Islet precursor cell (in vitro differentiated cells): Measurements from ENCODE around the gene ZNF69.
"Not testable (repeated sequence)": the region's sequence is repeated elsewhere in the genome, so short reads cannot be mapped to it uniquely, and the experiment has no call there.

Experiments
- DNase-seq: peaks from one replicate; pipeline ENCODE4 v3.0.0-alpha.2; 2018

The ZNF69 gene

GRCh38 chr19:11887611-11888531 lies at the start of gene ZNF69:
ZNF69 (plus strand) TSS chr19:11887782; CDS start chr19:11887924, 142 bp downstream.
- peak; percentile 98 for DNase-seq

- no peak for DNase-seq
These were observed 43.9 kb upstream of the ZNF69 start for GRCh38 chr19:11843722-11844121.

- not testable (repeated sequence) for DNase-seq
These were observed 40.0 kb upstream of the ZNF69 start for GRCh38 chr19:11847615-11848014.

GRCh38 chr19:11848200-11848593 lies 39.4 kb upstream of the ZNF69 start:
- no peak for DNase-seq

- no peak for DNase-seq
These were observed 38.8 kb upstream of the ZNF69 start, which contains the start of gene ZNF439 for GRCh38 chr19:11848594-11849469. ZNF439 (plus strand) TSS chr19:11848726; CDS start chr19:11848868, 142 bp downstream.

GRCh38 chr19:11850289-11850688 lies 37.3 kb upstream of the ZNF69 start:
- not testable (repeated sequence) for DNase-seq

- DNase-seq, result no peak
These were observed 34.2 kb upstream of the ZNF69 start for GRCh38 chr19:11853358-11853757.

GRCh38 chr19:11856596-11857250 lies 30.9 kb upstream of the ZNF69 start:
- DNase-seq, result no peak

GRCh38 chr19:11860721-11861120 lies 26.9 kb upstream of the ZNF69 start:
- DNase-seq, result no peak

- no peak for DNase-seq
These were observed 26.3 kb upstream of the ZNF69 start for GRCh38 chr19:11861301-11861700.

- DNase-seq, result not testable (repeated sequence)
These were observed 19.8 kb upstream of the ZNF69 start for GRCh38 chr19:11867766-11868165.

- DNase-seq, result no peak
These were observed 19.4 kb upstream of the ZNF69 start for GRCh38 chr19:11868188-11868587.

- DNase-seq, result no peak
These were observed 15.0 kb upstream of the ZNF69 start for GRCh38 chr19:11872624-11873023.

GRCh38 chr19:11873762-11874161 lies 13.8 kb upstream of the ZNF69 start:
- DNase-seq, result no peak

GRCh38 chr19:11879687-11880266 lies 7.8 kb upstream of the ZNF69 start:
- DNase-seq, result peak; percentile 56

- no peak for DNase-seq
These were observed 7.0 kb upstream of the ZNF69 start for GRCh38 chr19:11880598-11880997.

GRCh38 chr19:11881151-11881800 lies 6.3 kb upstream of the ZNF69 start:
- peak; percentile 76 for DNase-seq

- DNase-seq, result no peak
These were observed 5.0 kb upstream of the ZNF69 start for GRCh38 chr19:11882606-11883005.

GRCh38 chr19:11887234-11887610 lies 360 bp upstream of the ZNF69 start:
- DNase-seq, result peak; percentile 50

GRCh38 chr19:11889901-11890300 lies 2.3 kb downstream of the ZNF69 start:
- not testable (repeated sequence) for DNase-seq

GRCh38 chr19:11890634-11891033 lies 3.1 kb downstream of the ZNF69 start:
- DNase-seq, result no peak

- DNase-seq, result no peak
These were observed 7.3 kb downstream of the ZNF69 start for GRCh38 chr19:11894851-11895250.
